ENCODE data around the gene FKBP2. TPM values are rescaled to one million over a fixed set of nuclear protein-coding genes. Genes with fewer than 3 reads are reported as not detected.

The FKBP2 gene
- total RNA-seq, 1 donor from 2014 or later = 52.8 TPM

DNA sequence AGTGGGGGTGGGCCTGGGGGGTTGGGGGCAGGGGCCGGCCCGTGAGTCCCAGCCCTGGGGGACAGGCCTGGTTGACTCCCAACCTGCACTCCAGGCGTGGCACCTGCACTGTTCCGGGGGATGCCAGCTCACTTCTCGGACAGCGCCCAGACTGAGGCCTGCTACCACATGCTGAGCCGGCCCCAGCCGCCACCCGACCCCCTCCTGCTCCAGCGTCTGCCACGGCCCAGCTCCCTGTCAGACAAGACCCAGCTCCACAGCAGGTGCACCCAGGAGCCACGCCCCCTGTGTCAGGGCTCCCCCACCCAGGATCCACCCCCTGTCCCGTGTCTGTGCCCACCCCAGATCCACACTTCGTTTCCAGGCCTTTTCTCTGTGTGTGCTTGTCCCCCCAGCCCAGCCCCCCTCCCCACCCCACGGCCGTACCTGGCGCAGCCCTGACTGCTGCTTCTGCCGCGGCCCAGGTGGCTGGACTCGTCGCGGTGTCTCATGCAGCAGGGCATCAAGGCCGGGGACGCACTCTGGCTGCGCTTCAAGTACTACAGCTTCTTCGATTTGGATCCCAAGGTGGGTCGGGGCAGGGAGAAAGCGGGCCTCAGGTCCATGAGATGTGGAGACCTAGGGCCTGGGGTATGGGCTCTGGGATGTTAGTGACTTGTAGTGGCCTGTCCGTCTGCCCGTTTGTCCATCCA is 29.6 kb upstream of the FKBP2 start:
- TF ChIP-seq, protein P1, sequence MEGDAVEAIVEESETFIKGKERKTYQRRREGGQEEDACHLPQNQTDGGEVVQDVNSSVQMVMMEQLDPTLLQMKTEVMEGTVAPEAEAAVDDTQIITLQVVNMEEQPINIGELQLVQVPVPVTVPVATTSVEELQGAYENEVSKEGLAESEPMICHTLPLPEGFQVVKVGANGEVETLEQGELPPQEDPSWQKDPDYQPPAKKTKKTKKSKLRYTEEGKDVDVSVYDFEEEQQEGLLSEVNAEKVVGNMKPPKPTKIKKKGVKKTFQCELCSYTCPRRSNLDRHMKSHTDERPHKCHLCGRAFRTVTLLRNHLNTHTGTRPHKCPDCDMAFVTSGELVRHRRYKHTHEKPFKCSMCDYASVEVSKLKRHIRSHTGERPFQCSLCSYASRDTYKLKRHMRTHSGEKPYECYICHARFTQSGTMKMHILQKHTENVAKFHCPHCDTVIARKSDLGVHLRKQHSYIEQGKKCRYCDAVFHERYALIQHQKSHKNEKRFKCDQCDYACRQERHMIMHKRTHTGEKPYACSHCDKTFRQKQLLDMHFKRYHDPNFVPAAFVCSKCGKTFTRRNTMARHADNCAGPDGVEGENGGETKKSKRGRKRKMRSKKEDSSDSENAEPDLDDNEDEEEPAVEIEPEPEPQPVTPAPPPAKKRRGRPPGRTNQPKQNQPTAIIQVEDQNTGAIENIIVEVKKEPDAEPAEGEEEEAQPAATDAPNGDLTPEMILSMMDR (conservative IDR thresholded peaks at IDR 0.05) = no peak
- Mint-ChIP-seq H3K4me3 (no peak overlapping the region), H3K9me3 (no peaks in the 10 kb centered on the region), H3K27me3 (no peaks in the 10 kb centered on the region), H3K36me3 (peaks cover 8% of the 10 kb centered on the region), H3K27ac (no peak overlapping the region), H3K4me1 (ENCODE audit: unreplicated experiment) (no peaks in the 10 kb centered on the region)
- no peak for DNase-seq (ENCODE audit: extremely low spot score, unreplicated experiment)

DNA sequence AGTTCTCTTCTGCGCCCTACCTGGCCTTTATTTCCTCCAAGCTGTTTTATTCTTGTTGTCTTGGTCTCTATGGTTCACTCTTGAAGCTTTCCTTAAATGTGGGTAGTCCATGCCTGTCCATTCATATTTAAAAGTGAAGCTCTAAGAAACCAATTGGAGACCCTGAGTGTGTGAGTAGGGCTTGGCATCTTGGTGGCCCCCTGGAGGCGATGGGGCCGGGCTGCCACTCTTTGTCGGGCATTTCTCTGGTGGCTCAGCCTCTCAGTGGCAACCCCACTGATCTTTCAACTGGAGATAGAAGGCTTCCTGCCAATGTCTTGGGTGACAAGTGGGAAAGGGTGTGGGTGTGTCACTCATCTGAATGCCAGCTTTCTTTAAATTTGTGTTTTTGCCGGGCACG is 24.0 kb upstream of the FKBP2 start:
- no peak for DNase-seq (ENCODE audit: extremely low spot score, unreplicated experiment)
- TF ChIP-seq, protein P1 (conservative IDR thresholded peaks at IDR 0.05) = no peak
- no peaks in the 10 kb centered on the region for H3K9me3 Mint-ChIP-seq
- no peak overlapping the region for H3K4me3 Mint-ChIP-seq
- no peaks in the 10 kb centered on the region for H3K4me1 Mint-ChIP-seq (ENCODE audit: unreplicated experiment)
- H3K27me3 Mint-ChIP-seq = no peaks in the 10 kb centered on the region
- no peak overlapping the region for H3K27ac Mint-ChIP-seq
- peaks cover 8% of the 10 kb centered on the region for H3K36me3 Mint-ChIP-seq

DNA sequence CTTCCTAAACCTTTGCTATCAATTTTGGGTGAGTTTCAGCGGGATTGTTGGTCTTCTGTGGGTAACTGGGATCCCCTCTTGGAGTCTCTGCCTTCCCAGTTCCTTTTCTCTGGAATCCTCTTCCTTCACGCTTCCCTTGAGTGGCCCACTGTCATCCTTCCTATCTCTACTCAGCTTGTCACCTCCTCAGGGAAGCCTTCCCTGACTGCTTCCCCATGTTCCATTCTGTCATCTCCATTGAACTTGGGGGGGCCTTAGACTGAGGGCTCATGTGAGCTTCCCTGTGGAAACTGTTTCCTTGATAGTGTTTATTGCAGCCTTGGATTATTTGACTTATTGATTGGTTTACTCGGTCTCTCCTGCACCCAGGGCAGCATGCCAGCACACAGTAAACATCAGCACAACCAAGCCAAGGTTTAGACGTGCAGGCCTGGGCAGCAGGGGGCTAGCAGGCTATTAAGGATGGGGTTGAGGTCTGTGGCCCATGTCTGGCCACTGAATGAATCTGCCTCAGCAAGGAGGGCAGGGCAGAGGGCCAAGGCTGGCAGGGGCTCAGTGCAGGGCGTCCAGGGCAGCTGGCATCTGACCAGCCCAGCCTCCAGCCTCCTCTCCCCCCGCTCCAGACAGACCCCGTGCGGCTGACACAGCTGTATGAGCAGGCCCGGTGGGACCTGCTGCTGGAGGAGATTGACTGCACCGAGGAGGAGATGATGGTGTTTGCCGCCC is 22.1 kb upstream of the FKBP2 start:
- no peak for DNase-seq (ENCODE audit: extremely low spot score, unreplicated experiment)
- no peak overlapping the region for H3K4me3 Mint-ChIP-seq
- no peaks in the 10 kb centered on the region for H3K9me3 Mint-ChIP-seq
- TF ChIP-seq, protein P1 (conservative IDR thresholded peaks at IDR 0.05) = no peak
- no peaks in the 10 kb centered on the region for H3K4me1 Mint-ChIP-seq (ENCODE audit: unreplicated experiment)
- no peaks in the 10 kb centered on the region for H3K27me3 Mint-ChIP-seq
- no peak overlapping the region for H3K27ac Mint-ChIP-seq
- H3K36me3 Mint-ChIP-seq = peaks cover 4% of the 10 kb centered on the region

DNA sequence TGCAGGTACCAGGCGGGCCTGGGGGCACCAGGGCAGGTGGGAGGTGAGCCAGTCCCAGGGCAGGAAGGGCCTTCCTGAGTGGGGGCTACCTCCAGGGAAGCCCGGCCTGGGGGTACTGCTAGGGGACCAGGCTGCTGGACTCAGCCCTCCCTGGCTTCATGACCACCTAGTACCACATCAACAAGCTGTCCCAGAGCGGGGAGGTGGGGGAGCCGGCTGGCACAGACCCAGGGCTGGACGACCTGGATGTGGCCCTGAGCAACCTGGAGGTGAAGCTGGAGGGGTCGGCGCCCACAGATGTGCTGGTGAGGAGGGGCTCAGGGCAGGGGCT is 21.6 kb upstream of the FKBP2 start:
- no peaks in the 10 kb centered on the region for H3K9me3 Mint-ChIP-seq
- no peaks in the 10 kb centered on the region for H3K4me1 Mint-ChIP-seq (ENCODE audit: unreplicated experiment)
- no peak for DNase-seq (ENCODE audit: extremely low spot score, unreplicated experiment)
- no peak overlapping the region for H3K4me3 Mint-ChIP-seq
- TF ChIP-seq, protein P1 (conservative IDR thresholded peaks at IDR 0.05) = no peak
- peaks cover 4% of the 10 kb centered on the region for H3K36me3 Mint-ChIP-seq
- H3K27me3 Mint-ChIP-seq = no peaks in the 10 kb centered on the region
- no peak overlapping the region for H3K27ac Mint-ChIP-seq

DNA sequence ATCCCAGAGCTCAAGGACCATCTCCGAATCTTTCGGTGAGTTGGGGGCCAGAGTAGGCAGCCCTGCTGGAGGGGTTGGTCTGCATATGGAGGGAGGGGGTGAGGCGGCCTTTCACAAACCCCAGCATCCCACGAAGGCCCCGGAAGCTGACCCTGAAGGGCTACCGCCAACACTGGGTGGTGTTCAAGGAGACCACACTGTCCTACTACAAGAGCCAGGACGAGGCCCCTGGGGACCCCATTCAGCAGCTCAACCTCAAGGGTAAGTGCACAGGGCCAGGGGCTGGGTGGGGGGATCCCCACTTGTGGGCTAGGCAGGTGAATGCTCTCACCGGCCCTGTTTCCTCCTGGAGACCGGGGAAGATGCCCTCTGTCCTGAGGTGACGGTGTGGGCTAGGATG is 21.1 kb upstream of the FKBP2 start:
- no peaks in the 10 kb centered on the region for H3K9me3 Mint-ChIP-seq
- TF ChIP-seq, protein P1 (conservative IDR thresholded peaks at IDR 0.05) = no peak
- peaks cover 4% of the 10 kb centered on the region for H3K36me3 Mint-ChIP-seq
- H3K27ac Mint-ChIP-seq = no peak overlapping the region
- H3K4me3 Mint-ChIP-seq = no peak overlapping the region
- no peak for DNase-seq (ENCODE audit: extremely low spot score, unreplicated experiment)
- no peaks in the 10 kb centered on the region for H3K4me1 Mint-ChIP-seq (ENCODE audit: unreplicated experiment)
- no peaks in the 10 kb centered on the region for H3K27me3 Mint-ChIP-seq
